Keratinocyte (primary cell): ENCODE data around the gene ECM2.

Experiments
- CTCF ChIP-seq, 3 experiments: IDR thresholded peaks in 1 of 3; conservative IDR thresholded peaks in 1 of 3; optimal IDR thresholded peaks in 1 of 3; 2 replicates in 2 of 3; 3 replicates in 1 of 3; pipeline versions ENCODE3 to v1.5.1; 2011; ENCODE audit warnings: low read length in 3 of 3, mild to moderate bottlenecking in 3 of 3, moderate library complexity in 2 of 3, control low read depth in 1 of 3, inconsistent platforms in 1 of 3; ENCODE audit not compliant: insufficient read depth in 2 of 3; ENCODE audit errors: extremely low read depth in 1 of 3
- EZH2 ChIP-seq: IDR thresholded peaks from one replicate; pipeline ENCODE4 v1.6.1; 2012; ENCODE audit warnings: inconsistent platforms, mild to moderate bottlenecking, low read length, moderate library complexity

DNA sequence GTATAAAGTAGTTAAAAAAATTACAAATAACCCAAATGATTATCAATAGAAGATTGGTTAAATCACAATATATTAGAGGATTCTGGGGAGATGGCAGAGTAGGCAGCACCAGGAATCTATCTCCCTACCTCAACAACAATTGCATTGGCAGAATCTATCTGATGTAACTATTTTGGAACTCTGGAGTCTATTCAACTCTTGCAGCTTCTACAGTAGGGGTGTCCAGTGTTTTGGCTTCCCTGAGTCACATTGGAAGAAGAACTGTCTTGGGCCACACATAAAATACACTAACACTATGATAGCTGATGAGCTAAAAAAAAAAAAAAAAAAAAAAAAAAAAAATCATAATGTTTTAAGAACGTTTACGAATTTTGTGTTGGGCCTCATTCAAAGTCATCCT is 29.2 kb upstream of the ECM2 start:
- TF ChIP-seq CTCF (optimal IDR thresholded peaks at IDR 0.05 in 1 of 3, IDR thresholded peaks at IDR 0.05 in 1 of 3, conservative IDR thresholded peaks at IDR 0.05 in 1 of 3; ENCODE audit: extremely low read depth in 1 of 3, insufficient read depth in 2 of 3, low read length in 3 of 3) (no peak), EZH2 (no peak)
